Erythroblast (primary cell): Measurements from ENCODE around the gene ZACN.

Source experiments
- GATA1 ChIP-seq: IDR thresholded peaks from 2 replicates; pipeline ENCODE4 v1.6.1; 2011; ENCODE audit warnings: low read depth, mild to moderate bottlenecking, control low read depth, low read length, moderate library complexity
- POLR2A ChIP-seq: IDR thresholded peaks from 2 replicates; pipeline ENCODE4 v1.6.1; 2011; ENCODE audit warnings: mild to moderate bottlenecking, low read length

- TF ChIP-seq POLR2A, result no peak
- TF ChIP-seq GATA1, result no peak
Observed at GRCh38 chr17:76088041-76088867, 9.3 kb downstream of the ZACN start.
